ENCODE measurements around the gene SYNE1. TPM values are rescaled to one million over a fixed set of nuclear protein-coding genes. Genes with fewer than 3 reads are reported as not detected.
"Not testable (repeated sequence)": the region's sequence is repeated elsewhere in the genome, so short reads cannot be mapped to it uniquely, and the experiment has no call there.

The SYNE1 gene
- total RNA-seq, 1 experiment from 2014 or later = 2.5 TPM

DNA sequence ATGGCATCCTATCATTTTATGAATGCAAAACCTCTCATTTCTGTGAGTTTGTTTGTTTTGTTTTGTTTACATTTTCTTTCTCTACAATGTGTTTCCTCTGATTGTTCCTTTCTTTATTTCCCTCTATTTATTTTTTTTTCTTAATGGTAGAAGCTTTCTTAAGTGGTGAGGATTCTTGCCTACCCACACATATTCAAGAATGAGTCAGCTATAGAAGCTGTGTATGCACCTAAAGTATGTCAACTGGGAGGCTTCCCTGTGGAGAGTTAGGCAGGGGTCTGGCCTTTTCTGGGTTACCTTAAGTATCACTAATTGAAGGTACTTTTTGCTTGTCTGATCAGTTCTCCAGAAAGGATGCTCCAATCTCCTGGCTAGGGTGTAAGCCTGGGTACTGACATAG is 475.7 kb downstream of the SYNE1 start:
- no peak for DNase-seq
- H3K4me3 ChIP-seq (ENCODE audit: insufficient read depth, low read depth, low read length) = no peak overlapping the region
- H3K27me3 ChIP-seq (ENCODE audit: control insufficient read depth, insufficient read depth, low read length) = no peaks in the 10 kb centered on the region
- no peaks in the 10 kb centered on the region for H3K36me3 ChIP-seq (replicated peaks; ENCODE audit: control insufficient read depth, insufficient read depth, low read length)

- Histone ChIP-seq H3K4me3 (ENCODE audit: insufficient read depth, low read depth, low read length) (no peak overlapping the region), H3K27me3 (ENCODE audit: control insufficient read depth, insufficient read depth, low read length) (no peaks in the 10 kb centered on the region)
- no peak for DNase-seq
Measured at GRCh38 chr6:152160346-152160745, 476.8 kb downstream of the SYNE1 start.

DNA sequence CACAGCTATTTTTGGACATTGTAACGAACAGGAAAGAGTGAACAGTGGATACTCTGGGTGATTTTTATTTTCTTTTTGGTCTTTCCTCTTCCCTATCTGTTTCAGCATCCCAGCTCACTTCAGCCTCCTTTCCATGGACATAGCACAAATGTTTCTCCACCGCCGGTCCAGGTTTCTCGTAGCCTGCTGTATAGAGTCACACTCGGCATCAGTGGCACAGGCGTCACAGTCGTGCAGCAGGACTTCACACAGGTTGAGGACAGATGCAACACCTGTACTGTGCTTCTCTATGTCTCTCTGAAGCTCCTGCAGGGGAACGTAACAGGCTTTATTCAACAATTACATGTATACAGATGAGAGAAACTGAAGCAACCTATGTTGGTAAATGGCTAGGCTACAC is 481.4 kb downstream of the SYNE1 start:
- Histone ChIP-seq H3K36me3 (replicated peaks; ENCODE audit: control insufficient read depth, insufficient read depth, low read length) (no peaks in the 10 kb centered on the region), H3K27me3 (ENCODE audit: control insufficient read depth, insufficient read depth, low read length) (no peaks in the 10 kb centered on the region), H3K4me3 (ENCODE audit: insufficient read depth, low read depth, low read length) (no peak overlapping the region)
- no peak for DNase-seq

More at GRCh38 chr6:152160346-152160745, 476.8 kb downstream of the SYNE1 start:
- H3K36me3 ChIP-seq (replicated peaks; ENCODE audit: control insufficient read depth, insufficient read depth, low read length) = no peaks in the 10 kb centered on the region

GRCh38 chr6:152154559-152155356 is 482.4 kb downstream of the SYNE1 start:
- H3K27me3 ChIP-seq (ENCODE audit: control insufficient read depth, insufficient read depth, low read length) = no peaks in the 10 kb centered on the region
- no peak for DNase-seq
- H3K36me3 ChIP-seq (replicated peaks; ENCODE audit: control insufficient read depth, insufficient read depth, low read length) = no peaks in the 10 kb centered on the region
- H3K4me3 ChIP-seq (ENCODE audit: insufficient read depth, low read depth, low read length) = no peak overlapping the region

DNA sequence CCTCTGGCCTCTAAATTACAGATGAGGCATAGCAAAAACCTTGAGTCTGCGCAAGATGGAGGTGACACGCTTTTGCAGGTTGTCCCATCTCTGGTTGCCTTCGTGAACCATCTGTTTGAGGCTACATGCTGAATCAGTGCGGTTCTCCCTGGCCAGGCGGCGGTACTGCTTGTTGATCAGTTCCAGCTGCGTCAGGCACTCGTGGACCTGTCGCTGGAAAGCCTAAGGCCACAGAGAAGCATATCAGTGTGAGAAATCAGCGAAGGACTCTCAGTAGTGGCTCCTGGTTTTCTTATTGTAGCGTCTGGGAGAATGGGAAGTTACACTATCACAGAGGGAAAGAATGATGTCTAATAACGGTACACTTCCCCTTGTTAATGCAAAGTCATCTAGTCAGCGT is 485.2 kb downstream of the SYNE1 start:
- Histone ChIP-seq H3K4me3 (ENCODE audit: insufficient read depth, low read depth, low read length) (no peak overlapping the region), H3K36me3 (replicated peaks; ENCODE audit: control insufficient read depth, insufficient read depth, low read length) (no peaks in the 10 kb centered on the region), H3K27me3 (ENCODE audit: control insufficient read depth, insufficient read depth, low read length) (no peaks in the 10 kb centered on the region)
- no peak for DNase-seq

- H3K36me3 ChIP-seq (replicated peaks; ENCODE audit: control insufficient read depth, insufficient read depth, low read length) = no peaks in the 10 kb centered on the region
- DNase-seq = no peak
- no peak overlapping the region for H3K4me3 ChIP-seq (ENCODE audit: insufficient read depth, low read depth, low read length)
- H3K27me3 ChIP-seq (ENCODE audit: control insufficient read depth, insufficient read depth, low read length) = no peaks in the 10 kb centered on the region
Measured at GRCh38 chr6:152150196-152150595, 487.0 kb downstream of the SYNE1 start.

- Histone ChIP-seq H3K4me3 (ENCODE audit: insufficient read depth, low read depth, low read length) (no peak overlapping the region), H3K36me3 (replicated peaks; ENCODE audit: control insufficient read depth, insufficient read depth, low read length) (no peaks in the 10 kb centered on the region), H3K27me3 (ENCODE audit: control insufficient read depth, insufficient read depth, low read length) (no peaks in the 10 kb centered on the region)
- no peak for DNase-seq
Measured at GRCh38 chr6:152148412-152148811, 488.8 kb downstream of the SYNE1 start.

GRCh38 chr6:152147269-152147668 is 489.9 kb downstream of the SYNE1 start:
- H3K36me3 ChIP-seq (replicated peaks; ENCODE audit: control insufficient read depth, insufficient read depth, low read length) = no peaks in the 10 kb centered on the region
- no peak overlapping the region for H3K4me3 ChIP-seq (ENCODE audit: insufficient read depth, low read depth, low read length)
- no peak for DNase-seq
- no peaks in the 10 kb centered on the region for H3K27me3 ChIP-seq (ENCODE audit: control insufficient read depth, insufficient read depth, low read length)

DNA sequence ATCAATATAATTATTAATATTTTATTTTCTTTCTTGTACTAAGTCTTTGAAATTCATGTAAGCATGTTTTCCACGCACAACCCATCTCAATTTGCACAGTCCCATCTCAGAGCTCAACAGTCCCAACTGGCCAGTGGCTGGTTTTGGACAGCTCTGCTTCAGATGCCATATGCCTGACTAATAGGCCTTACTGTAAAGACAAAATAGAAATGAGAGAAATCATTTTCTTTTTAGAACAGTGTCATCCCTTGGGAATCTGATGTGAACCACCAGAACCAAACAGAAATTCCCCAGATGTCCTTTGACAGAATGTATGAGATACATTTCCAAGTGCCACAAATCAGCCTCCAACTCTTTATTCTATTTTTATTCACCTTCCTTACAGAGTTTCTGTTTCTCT is 490.8 kb downstream of the SYNE1 start:
- no peak overlapping the region for H3K4me3 ChIP-seq (ENCODE audit: insufficient read depth, low read depth, low read length)
- no peaks in the 10 kb centered on the region for H3K36me3 ChIP-seq (replicated peaks; ENCODE audit: control insufficient read depth, insufficient read depth, low read length)
- no peak for DNase-seq
- no peaks in the 10 kb centered on the region for H3K27me3 ChIP-seq (ENCODE audit: control insufficient read depth, insufficient read depth, low read length)

GRCh38 chr6:152143359-152143758 is 493.8 kb downstream of the SYNE1 start:
- H3K36me3 ChIP-seq (replicated peaks; ENCODE audit: control insufficient read depth, insufficient read depth, low read length) = no peaks in the 10 kb centered on the region
- no peaks in the 10 kb centered on the region for H3K27me3 ChIP-seq (ENCODE audit: control insufficient read depth, insufficient read depth, low read length)
- no peak overlapping the region for H3K4me3 ChIP-seq (ENCODE audit: insufficient read depth, low read depth, low read length)
- no peak for DNase-seq

GRCh38 chr6:152142105-152142504 is 495.1 kb downstream of the SYNE1 start:
- H3K4me3 ChIP-seq (ENCODE audit: insufficient read depth, low read depth, low read length) = no peak overlapping the region
- H3K27me3 ChIP-seq (ENCODE audit: control insufficient read depth, insufficient read depth, low read length) = no peaks in the 10 kb centered on the region
- no peaks in the 10 kb centered on the region for H3K36me3 ChIP-seq (replicated peaks; ENCODE audit: control insufficient read depth, insufficient read depth, low read length)
- no peak for DNase-seq

- not testable (repeated sequence) for H3K4me3 ChIP-seq (ENCODE audit: insufficient read depth, low read depth, low read length); H3K27me3 ChIP-seq (ENCODE audit: control insufficient read depth, insufficient read depth, low read length); DNase-seq; H3K36me3 ChIP-seq (replicated peaks; ENCODE audit: control insufficient read depth, insufficient read depth, low read length)
Measured at GRCh38 chr6:152138344-152138743, 498.8 kb downstream of the SYNE1 start.

- DNase-seq = no peak
- Histone ChIP-seq H3K27me3 (ENCODE audit: control insufficient read depth, insufficient read depth, low read length) (no peaks in the 10 kb centered on the region), H3K4me3 (ENCODE audit: insufficient read depth, low read depth, low read length) (no peak overlapping the region), H3K36me3 (replicated peaks; ENCODE audit: control insufficient read depth, insufficient read depth, low read length) (no peaks in the 10 kb centered on the region)
Measured at GRCh38 chr6:152136449-152136825, 500.7 kb downstream of the SYNE1 start.

DNA sequence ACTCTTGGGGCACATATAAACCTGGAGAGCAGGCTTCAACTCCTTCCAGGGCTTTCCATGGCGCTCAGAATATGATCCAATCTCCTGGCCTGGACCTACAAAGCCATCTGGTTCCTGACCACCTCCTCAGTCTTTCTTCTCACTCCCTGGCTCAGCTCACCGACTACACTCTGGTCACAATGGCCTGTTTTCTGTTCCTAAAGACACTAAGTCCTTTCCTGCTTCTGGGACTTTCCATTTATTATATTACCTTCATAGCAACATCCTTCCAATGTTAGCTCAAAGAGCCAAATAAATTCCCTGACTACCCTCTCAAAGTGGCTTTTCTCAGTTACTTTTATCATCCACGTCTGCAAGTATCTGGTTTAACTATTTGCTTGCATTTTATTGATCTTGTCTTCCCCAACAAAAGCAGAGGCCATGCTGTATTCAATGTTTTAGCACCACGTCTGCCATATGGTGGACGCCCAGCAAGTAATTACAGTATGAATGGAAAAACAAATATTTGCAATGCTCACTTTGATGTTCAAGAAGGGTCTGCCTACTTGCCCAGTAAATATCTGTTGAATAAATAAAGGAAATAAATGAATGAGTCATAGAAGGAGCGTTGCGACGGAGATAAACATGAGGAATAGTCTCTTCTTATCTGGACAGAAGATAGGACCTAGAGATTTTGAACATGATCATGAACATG is 501.3 kb downstream of the SYNE1 start:
- H3K36me3 ChIP-seq (replicated peaks; ENCODE audit: control insufficient read depth, insufficient read depth, low read length) = no peaks in the 10 kb centered on the region
- H3K27me3 ChIP-seq (ENCODE audit: control insufficient read depth, insufficient read depth, low read length) = no peaks in the 10 kb centered on the region
- H3K4me3 ChIP-seq (ENCODE audit: insufficient read depth, low read depth, low read length) = no peak overlapping the region
- DNase-seq = no peak

DNA sequence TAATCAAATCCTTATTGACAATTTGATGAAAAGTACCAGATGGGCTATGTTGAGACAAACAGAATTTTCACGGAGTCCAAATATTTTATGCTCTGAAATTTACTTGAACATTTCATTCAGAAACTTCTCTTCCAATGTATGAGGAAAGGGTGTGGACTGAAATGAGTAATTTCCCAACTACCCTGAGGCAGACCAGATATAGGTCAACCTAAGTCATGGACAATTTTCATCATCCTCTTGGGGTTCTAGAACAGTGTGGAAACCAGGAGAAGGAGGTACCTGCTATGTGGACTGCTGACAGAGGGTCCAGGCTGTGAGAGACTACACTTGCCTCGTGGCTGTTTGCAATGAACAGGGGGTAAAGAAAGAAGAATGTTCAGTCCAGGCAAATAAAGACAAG is 506.7 kb downstream of the SYNE1 start:
- Histone ChIP-seq H3K4me3 (ENCODE audit: insufficient read depth, low read depth, low read length) (no peak overlapping the region), H3K36me3 (replicated peaks; ENCODE audit: control insufficient read depth, insufficient read depth, low read length) (no peaks in the 10 kb centered on the region), H3K27me3 (ENCODE audit: control insufficient read depth, insufficient read depth, low read length) (no peaks in the 10 kb centered on the region)
- DNase-seq = no peak
